K562 (cell line): ENCODE results near the gene CEP135. TPM values are rescaled to one million over a fixed set of nuclear protein-coding genes. Genes with fewer than 3 reads are reported as not detected.

ENCODE experiments used
- GTF2E2 ChIP-seq: fragments of 200-800 bp; sonication (Bioruptor generic); IDR thresholded peaks from 2 replicates; pipeline ENCODE4 v1.6.1; 2016; ENCODE audit warnings: missing genetic modification characterization, missing compliant biosample characterization
- NFRKB ChIP-seq: fragments of 450-650 bp; IDR thresholded peaks from 2 replicates; pipeline ENCODE4 v1.6.1; 2016; ENCODE audit warnings: low read depth
- POLR2AphosphoS5 ChIP-seq: IDR thresholded peaks from 2 replicates; pipeline ENCODE4 v1.6.1; 2011; ENCODE audit warnings: mild to moderate bottlenecking, low read depth, low read length, moderate library complexity; ENCODE audit not compliant: control insufficient read depth, insufficient read depth
- RB1 ChIP-seq: fragments of 450-650 bp; IDR thresholded peaks from 2 replicates; pipeline ENCODE4 v1.6.1; 2017; ENCODE audit warnings: low read depth, mild to moderate bottlenecking
- RBBP5 ChIP-seq: fragments of 200-600 bp; sonication (generic); IDR thresholded peaks from 2 replicates; pipeline ENCODE4 v1.6.1; 2012; ENCODE audit warnings: borderline replicate concordance, mild to moderate bottlenecking, low read length, control low read depth, inconsistent platforms; ENCODE audit not compliant: insufficient read depth, poor library complexity, severe bottlenecking
- TSHZ1 ChIP-seq: fragments of 250-450 bp; sonication (Bioruptor Pico); IDR thresholded peaks from 2 replicates; pipeline ENCODE4 v1.4.0; 2020; ENCODE audit warnings: mild to moderate bottlenecking, moderate library complexity
- YY1 ChIP-seq, 3 experiments: IDR thresholded peaks; 2 replicates each; pipeline ENCODE4 v1.6.1; 2011; ENCODE audit warnings: low read length in 2 of 3, mild to moderate bottlenecking in 2 of 3, moderate library complexity in 2 of 3, borderline replicate concordance in 1 of 3, control low read depth in 1 of 3, low read depth in 1 of 3; ENCODE audit not compliant: insufficient read depth in 3 of 3, insufficient replicate concordance in 2 of 3, control insufficient read depth in 1 of 3, insufficient read length in 1 of 3; ENCODE audit errors: extremely low read depth in 1 of 3
- ZBTB40 ChIP-seq, 2 experiments: fragments of 450-650 bp in 1 of 2; sonication (generic) in 1 of 2; formaldehyde crosslinking in 1 of 2; IDR thresholded peaks; 2 replicates each; pipeline versions ENCODE4 v1.7.1 to v1.9.0; 2016 to 2022; ENCODE audit warnings: inconsistent platforms in 1 of 2, mild to moderate bottlenecking in 1 of 2, missing genetic modification reagents in 1 of 2
- ZNF280B ChIP-seq: fragments of 250-450 bp; sonication (Bioruptor Pico); IDR thresholded peaks from 2 replicates; pipeline ENCODE4 v1.5.1; 2021; ENCODE audit warnings: mild to moderate bottlenecking
- polyA plus RNA-seq, 8 experiments: library from polyadenylated mRNA; depleted of rRNA in 4 of 8; stranded (reverse) in 5 of 8; unstranded in 3 of 8; fragments of >200 nt; fragmentation: Nextera tagmentation in 2 of 8; fragmentation: Illumina TruSeq in 1 of 8; extraction: Ambion mirVana in 2 of 8; extraction: Trizol in 1 of 8; gene quantifications; 2 replicates each; pipeline versions ENCODE4 v1.2.1 to v1.2.3, GENCODE V29; 2011 to 2014; ENCODE audit warnings: inconsistent platforms in 1 of 8, missing spikeins in 1 of 8
- total RNA-seq, 7 experiments: library from RNA; depleted of rRNA in 6 of 7; stranded (reverse); fragments of >200 nt in 6 of 7; fragmentation: Illumina TruSeq in 2 of 7; extraction: Trizol in 2 of 7; gene quantifications; 2 replicates each; pipeline versions ENCODE4 v1.2.1 to v1.2.3, GENCODE V29; 2011 to 2021; ENCODE audit warnings: low replicate concordance in 1 of 7

CEP135 gene
- total and polyA plus RNA-seq, 9 of the 15 experiments (the other 6 are each of a cell fraction or from before 2014, with no cell fraction given), result 3.1 to 18.9 (median 15.3) TPM

GRCh38 chr4:56048702-56049431, 100.1 kb downstream of the CEP135 start (continued):
- TF ChIP-seq ZBTB40 (IDR thresholded peaks at IDR 0.05), result no peak
- TF ChIP-seq ZBTB40 (CRISPR knock-in tag; IDR thresholded peaks at IDR 0.05), result no peak
- peak; percentile 65; the same call in 1 of the 2 replicates for TF ChIP-seq RB1
- TF ChIP-seq NFRKB, result no peak
- no peak for TF ChIP-seq ZNF280B (CRISPR knock-in tag)
- no peak for TF ChIP-seq TSHZ1
- TF ChIP-seq GTF2E2 (tag), result no peak
- peak in 2 of 3 experiments; percentile 81 to 87 for TF ChIP-seq YY1 (IDR thresholded peaks at IDR 0.05; ENCODE audit: borderline replicate concordance in 1 of 3, control insufficient read depth in 1 of 3, extremely low read depth in 1 of 3, insufficient read depth in 3 of 3, insufficient read length in 1 of 3, insufficient replicate concordance in 2 of 3, low read depth in 1 of 3, low read length in 2 of 3)
- TF ChIP-seq POLR2AphosphoS5, result no peak
- TF ChIP-seq RBBP5, result peak; percentile 49
